ENCODE results near the gene RASGRP3. TPM values are rescaled to one million over a fixed set of nuclear protein-coding genes. Genes with fewer than 3 reads are reported as not detected.

RASGRP3 gene
- total and polyA plus RNA-seq, 2 of the 13 experiments (the other 11 are each of a cell fraction or from before 2014, with no cell fraction given), result 0.01 TPM; not detected in 1

GRCh38 chr2:33505966-33506365, 29.5 kb downstream of the RASGRP3 start:
- H3K4me2 ChIP-seq (ENCODE audit: low read depth, low read length), result no peak overlapping the region
- no peak overlapping the region for H2AFZ ChIP-seq (ENCODE audit: low read length)
- in situ Hi-C loops (cut with HindIII; ENCODE audit: extremely low pct_ligation_motif_present, low pct_unique_long_range_greater_than_20kb), result no loop called here
- ChIA-PET POLR2A (no interaction called here), CTCF (ENCODE audit: low intra/inter-chr PET ratio, low total read pairs) (no interaction called here)
- no peak for ATAC-seq
- H3K79me2 ChIP-seq (ENCODE audit: insufficient read depth, low read length), result no peaks in the 10 kb centered on the region
- no peak overlapping the region for H3K9ac ChIP-seq (ENCODE audit: insufficient read depth, low read depth, low read length)
- no peak for FAIRE-seq
- intact Hi-C loops (cut with micrococcal nuclease; ENCODE audit: unreplicated experiment), result no loop called here
- WGBS (ENCODE audit: low lambda C conversion rate), result 0% methylated on average over 1 of the region's 1 CpG
- BruUV-seq (replicated peaks), result no TSS peak
- no peaks in the 10 kb centered on the region for H4K20me1 ChIP-seq (ENCODE audit: insufficient read depth, low read length)
- no peaks in the 10 kb centered on the region for H3K4me1 ChIP-seq (ENCODE audit: insufficient read depth, low read length)
- DNase-seq (ENCODE audit: low spot score), result no peak
- peaks cover 0 to 4% of the 10 kb centered on the region in 2 experiments; a peak in 1 of 5 replicates for H3K27me3 ChIP-seq (ENCODE audit: control insufficient read depth in 1 of 2, insufficient read depth in 2 of 2, low read length in 2 of 2)
- no peaks in the 10 kb centered on the region for H3K9me3 ChIP-seq (ENCODE audit: low read length)
- H3K4me3 ChIP-seq (replicated peaks in 1 of 3; ENCODE audit: insufficient read depth in 1 of 3, low read depth in 2 of 3, low read length in 3 of 3), result no peak overlapping the region
- TF ChIP-seq SOX13 (IDR thresholded peaks at IDR 0.05) (no peak), SOX13 (CRISPR knock-in tag; conservative IDR thresholded peaks at IDR 0.05 in 1 of 2, IDR thresholded peaks at IDR 0.05 in 1 of 2) (0 out of 4 replicates have a peak, but pooled peaks of 1 of the 2 experiments have one; percentile 21), CBFB (CRISPR knock-in tag; IDR thresholded peaks at IDR 0.05) (no peak)
- no peaks in the 10 kb centered on the region for H3K36me3 ChIP-seq (replicated peaks in 1 of 2; ENCODE audit: control insufficient read depth in 1 of 2, insufficient read depth in 2 of 2, low read length in 2 of 2)
- no peak overlapping the region for H3K27ac ChIP-seq (ENCODE audit: extremely low read length, insufficient read depth, low read length)

- Histone ChIP-seq H2AFZ (ENCODE audit: low read length) (no peak overlapping the region), H3K4me2 (ENCODE audit: low read depth, low read length) (no peak overlapping the region), H3K79me2 (ENCODE audit: insufficient read depth, low read length) (no peaks in the 10 kb centered on the region), H3K4me3 (replicated peaks in 1 of 3; ENCODE audit: insufficient read depth in 1 of 3, low read depth in 2 of 3, low read length in 3 of 3) (no peak overlapping the region), H3K4me1 (ENCODE audit: insufficient read depth, low read length) (no peaks in the 10 kb centered on the region), H3K36me3 (replicated peaks in 1 of 2; ENCODE audit: control insufficient read depth in 1 of 2, insufficient read depth in 2 of 2, low read length in 2 of 2) (no peaks in the 10 kb centered on the region), H3K9ac (ENCODE audit: insufficient read depth, low read depth, low read length) (no peak overlapping the region), H3K27ac (ENCODE audit: extremely low read length, insufficient read depth, low read length) (no peak overlapping the region), H3K27me3 (ENCODE audit: control insufficient read depth in 1 of 2, insufficient read depth in 2 of 2, low read length in 2 of 2) (no peaks in the 10 kb centered on the region), H4K20me1 (ENCODE audit: insufficient read depth, low read length) (no peaks in the 10 kb centered on the region), H3K9me3 (ENCODE audit: low read length) (no peaks in the 10 kb centered on the region)
- intact Hi-C loops (cut with micrococcal nuclease; ENCODE audit: unreplicated experiment) (no loop called here), in situ Hi-C loops (cut with HindIII; ENCODE audit: extremely low pct_ligation_motif_present, low pct_unique_long_range_greater_than_20kb) (no loop called here)
- CTCF ChIA-PET (ENCODE audit: low intra/inter-chr PET ratio, low total read pairs), result no interaction called here
- POLR2A ChIA-PET, result no interaction called here
- no peak for DNase-seq (ENCODE audit: low spot score)
- no peak for FAIRE-seq
- ATAC-seq, result no peak
- WGBS (ENCODE audit: low lambda C conversion rate), result 50% methylated on average over 5 of the region's 5 CpGs
- BruUV-seq (replicated peaks), result no TSS peak
- TF ChIP-seq GABPA (IDR thresholded peaks at IDR 0.05; ENCODE audit: low read depth, low read length) (no peak), GABPA (CRISPR knock-in tag; IDR thresholded peaks at IDR 0.05; ENCODE audit: low read depth) (no peak), SKIL (CRISPR knock-in tag; IDR thresholded peaks at IDR 0.05; ENCODE audit: borderline replicate concordance) (no peak), TBL1XR1 (IDR thresholded peaks at IDR 0.05; ENCODE audit: borderline replicate concordance, low read length, partially characterized antibody) (no peak), SP140L (CRISPR knock-in tag; IDR thresholded peaks at IDR 0.05; ENCODE audit: borderline replicate concordance) (no peak), SMC3 (IDR thresholded peaks at IDR 0.05; ENCODE audit: low read length) (no peak), ERF (CRISPR knock-in tag; IDR thresholded peaks at IDR 0.05) (no peak), ZSCAN22 (CRISPR knock-in tag; IDR thresholded peaks at IDR 0.05) (no peak), TMF1 (CRISPR knock-in tag; IDR thresholded peaks at IDR 0.05; ENCODE audit: low read depth) (no peak), HNF1B (CRISPR knock-in tag; IDR thresholded peaks at IDR 0.05) (no peak), ZBTB20 (CRISPR knock-in tag; IDR thresholded peaks at IDR 0.05; ENCODE audit: borderline replicate concordance, low read depth) (no peak)
- TF ChIP-seq, protein P1, sequence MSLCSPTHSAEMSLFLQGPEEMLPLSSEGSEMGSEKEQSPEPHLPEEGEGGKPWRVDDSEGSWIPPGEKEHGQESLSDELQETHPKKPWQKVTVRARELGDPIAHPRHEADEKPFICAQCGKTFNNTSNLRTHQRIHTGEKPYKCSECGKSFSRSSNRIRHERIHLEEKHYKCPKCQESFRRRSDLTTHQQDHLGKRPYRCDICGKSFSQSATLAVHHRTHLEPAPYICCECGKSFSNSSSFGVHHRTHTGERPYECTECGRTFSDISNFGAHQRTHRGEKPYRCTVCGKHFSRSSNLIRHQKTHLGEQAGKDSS (CRISPR knock-in tag; IDR thresholded peaks at IDR 0.05; ENCODE audit: borderline replicate concordance, low read depth), result no peak
These were observed 33.6 kb downstream of the RASGRP3 start for GRCh38 chr2:33509908-33510585.
